C4-2B (cell line): ENCODE measurements around the gene FGF12.
"Not testable (repeated sequence)": the region's sequence is repeated elsewhere in the genome, so short reads cannot be mapped to it uniquely, and the experiment has no call there.

Experiments
- H3K27ac ChIP-seq: fragments of 450-650 bp; 2 replicates; pipeline ENCODE4 v1.5.1; 2017
- CTCF ChIP-seq: fragments of 450-650 bp; conservative IDR thresholded peaks from 2 replicates; pipeline ENCODE4 v1.5.1; 2017; ENCODE audit warnings: mild to moderate bottlenecking
- ZFX ChIP-seq: fragments of 450-650 bp; IDR thresholded peaks from 2 replicates; pipeline ENCODE4 v1.6.1; 2017

Gene FGF12

DNA sequence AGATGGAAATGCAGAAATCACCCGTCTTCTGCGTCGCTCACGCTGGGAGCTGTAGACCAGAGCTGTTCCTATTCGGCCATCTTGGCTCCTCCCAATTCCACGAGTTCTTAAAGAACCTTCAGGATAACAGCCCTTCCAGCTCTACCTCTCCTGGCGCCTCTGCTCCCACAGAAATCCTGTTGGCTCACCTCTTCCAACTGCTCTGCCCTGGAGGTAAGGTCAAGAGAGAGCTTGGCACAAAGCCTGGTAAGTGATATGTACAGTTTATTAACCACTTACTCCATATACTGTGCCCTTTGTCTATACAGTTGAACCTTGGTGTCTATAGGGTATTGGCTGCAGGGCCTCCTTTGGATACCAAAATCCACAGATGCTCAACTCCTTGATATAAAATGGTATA is 17.8 kb upstream of the FGF12 start:
- no peak overlapping the region; the same call in 1 of the 2 replicates for H3K27ac ChIP-seq
- TF ChIP-seq CTCF (no peak), ZFX (no peak)

DNA sequence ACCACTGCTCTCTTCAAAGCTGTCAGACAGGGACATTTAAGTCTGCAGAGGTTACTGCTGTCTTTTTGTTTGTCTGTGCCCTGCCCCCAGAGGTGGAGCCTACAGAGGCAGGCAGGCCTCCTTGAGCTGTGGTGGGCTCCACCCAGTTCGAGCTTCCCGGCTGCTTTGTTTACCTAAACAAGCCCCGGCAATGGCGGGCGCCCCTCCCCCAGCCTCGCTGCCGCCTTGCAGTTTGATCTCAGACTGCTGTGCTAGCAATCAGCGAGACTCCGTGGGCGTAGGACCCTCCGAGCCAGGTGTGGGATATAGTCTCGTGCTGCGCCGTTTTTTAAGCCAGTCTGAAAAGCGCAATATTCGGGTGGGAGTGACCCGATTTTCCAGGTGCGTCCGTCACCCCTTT is 17.3 kb upstream of the FGF12 start:
- H3K27ac ChIP-seq, result not testable (repeated sequence)

GRCh38 chr3:192737506-192737905 is 10.2 kb upstream of the FGF12 start:
- H3K27ac ChIP-seq, result no peak overlapping the region
- TF ChIP-seq CTCF (no peak), ZFX (no peak)

GRCh38 chr3:192731233-192731632 is 3.9 kb upstream of the FGF12 start:
- TF ChIP-seq CTCF, result no peak
- no peak for TF ChIP-seq ZFX
- no peak overlapping the region for H3K27ac ChIP-seq

- no peak overlapping the region for H3K27ac ChIP-seq
- no peak for TF ChIP-seq CTCF
- TF ChIP-seq ZFX, result no peak
Observed at GRCh38 chr3:192726385-192726784, 956 bp downstream of the FGF12 start.

DNA sequence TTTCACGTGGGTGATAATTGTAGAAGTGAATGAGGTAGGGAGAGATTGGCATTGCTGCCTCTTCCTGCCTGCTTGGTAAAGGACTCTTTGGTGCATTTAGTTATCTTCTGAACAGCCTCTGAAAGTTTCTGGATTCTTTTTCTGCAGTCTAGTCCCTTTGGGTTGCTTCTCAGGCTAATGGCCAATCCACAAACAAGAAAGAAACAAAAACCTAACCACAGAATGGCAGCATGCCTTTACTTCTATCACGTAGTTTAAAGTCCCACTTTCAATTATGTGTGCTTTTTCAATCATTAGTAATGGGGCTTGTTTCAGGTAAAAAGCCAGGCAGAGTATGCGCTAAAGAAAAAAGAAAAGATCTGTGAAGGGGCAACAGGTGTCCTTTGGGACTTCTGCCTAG is 7.4 kb downstream of the FGF12 start:
- TF ChIP-seq CTCF (no peak), ZFX (no peak)
- no peak overlapping the region for H3K27ac ChIP-seq

GRCh38 chr3:192718156-192718555 is 9.2 kb downstream of the FGF12 start:
- TF ChIP-seq CTCF (no peak), ZFX (no peak)
- no peak overlapping the region for H3K27ac ChIP-seq

- no peak overlapping the region for H3K27ac ChIP-seq
- TF ChIP-seq CTCF (no peak), ZFX (no peak)
Observed at GRCh38 chr3:192715126-192715525, 12.2 kb downstream of the FGF12 start.

DNA sequence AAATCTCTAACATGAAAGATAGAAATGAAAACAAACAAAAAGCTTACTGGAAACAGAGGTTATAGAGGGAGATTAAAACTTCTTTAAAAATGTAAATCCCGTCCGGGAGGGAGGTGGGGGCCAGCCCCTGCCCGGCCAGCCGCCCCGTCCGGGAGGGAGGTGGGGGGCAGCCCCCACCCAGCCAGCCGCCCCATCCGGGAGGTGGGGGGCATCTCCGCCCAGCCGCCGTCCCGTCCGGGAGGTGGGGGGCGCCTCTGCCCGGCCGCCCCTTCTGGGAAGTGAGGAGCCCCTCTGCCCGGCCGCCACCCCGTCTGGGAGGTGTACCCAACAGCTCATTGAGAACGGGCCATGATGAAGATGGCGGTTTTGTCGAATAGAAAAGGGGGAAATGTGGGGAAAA is 16.2 kb downstream of the FGF12 start:
- H3K27ac ChIP-seq, result not testable (repeated sequence)
